Left renal pelvis (tissue), 4 donors: ENCODE measurements around the gene PAWR. TPM values are rescaled to one million over a fixed set of nuclear protein-coding genes. Genes with fewer than 3 reads are reported as not detected.
"Not testable (repeated sequence)": the region's sequence is repeated elsewhere in the genome, so short reads cannot be mapped to it uniquely, and the experiment has no call there.

ENCODE experiments used
- DNase-seq, 4 donors: peaks; one replicate each; pipeline ENCODE4 v3.0.0-alpha.2; 2013; ENCODE audit warnings: low read depth in 4 of 4, low spot score in 3 of 4
- polyA plus RNA-seq, 4 donors: library from polyadenylated mRNA; unstranded; fragments of 120-200 nt; gene quantifications; one replicate each; pipeline ENCODE4 v1.2.1, GENCODE V29; 2013; ENCODE audit not compliant: insufficient read length in 4 of 4

Gene PAWR
- polyA plus RNA-seq, 4 donors: 48.7 to 121 (median 77.3) TPM

- no peak for DNase-seq
These were observed 3.0 kb downstream of the PAWR start for GRCh38 chr12:79687711-79688260.

- no peak for DNase-seq
These were observed 4.6 kb downstream of the PAWR start for GRCh38 chr12:79686171-79686570.

GRCh38 chr12:79685068-79685467, 5.7 kb downstream of the PAWR start:
- DNase-seq: no peak

DNA sequence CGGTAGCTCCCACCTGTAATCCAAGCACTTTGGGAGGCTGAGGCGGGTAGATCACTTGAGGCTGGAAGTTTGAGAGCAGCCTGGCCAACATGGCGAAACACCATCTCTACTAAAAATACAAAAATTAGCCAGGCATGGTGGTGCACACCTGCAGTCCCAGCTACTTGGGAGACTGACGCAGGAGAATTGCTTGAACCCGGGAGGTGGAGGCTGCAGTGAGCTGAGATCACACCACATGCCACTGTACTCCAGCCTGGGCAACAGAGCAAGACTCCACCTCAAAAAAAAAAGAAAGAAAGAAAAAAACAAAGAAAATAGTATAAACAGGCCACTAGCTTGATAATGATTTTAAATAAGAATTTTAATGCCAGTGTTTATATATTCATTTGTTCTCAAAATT, 6.4 kb downstream of the PAWR start:
- not testable (repeated sequence) for DNase-seq

DNA sequence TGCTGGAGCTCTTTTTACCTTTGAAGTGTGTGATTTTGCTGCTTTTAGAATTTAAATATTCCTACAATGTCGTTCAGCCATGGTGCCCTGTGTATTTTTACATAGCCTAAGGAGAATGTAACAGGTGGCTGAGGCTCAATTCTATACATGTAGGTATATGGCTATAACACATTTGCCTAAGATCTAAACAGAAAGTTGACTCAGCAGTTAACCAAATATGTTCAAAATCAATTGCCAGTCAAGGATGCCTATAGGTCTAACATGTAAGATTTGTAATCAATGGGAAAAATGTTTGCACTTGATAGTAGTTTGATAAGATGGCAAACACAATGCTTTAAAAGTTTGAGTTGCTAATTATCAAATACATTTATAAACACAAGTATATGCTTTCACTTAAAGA, 8.2 kb downstream of the PAWR start:
- no peak for DNase-seq

- no peak for DNase-seq
These were observed 9.7 kb downstream of the PAWR start for GRCh38 chr12:79681008-79681590.

DNA sequence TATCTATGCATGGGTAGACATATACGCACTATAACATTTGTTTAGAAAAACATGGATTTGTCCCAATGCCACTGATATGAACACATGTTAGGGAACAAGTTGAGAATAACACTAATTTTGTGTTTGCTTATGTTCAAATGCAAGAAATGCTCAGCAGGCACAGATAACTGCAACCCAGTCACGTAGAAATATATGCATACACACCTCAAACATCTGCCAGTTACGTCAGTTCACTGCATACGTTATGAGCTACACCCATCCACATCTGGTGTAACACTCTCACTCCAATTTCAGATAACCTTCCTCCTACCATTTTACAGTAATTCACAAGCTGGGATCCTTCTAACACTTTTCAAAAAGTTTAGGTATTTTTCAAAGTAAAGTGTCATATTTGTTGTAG, 10.7 kb downstream of the PAWR start:
- DNase-seq: no peak

GRCh38 chr12:79678306-79678705, 12.5 kb downstream of the PAWR start:
- no peak for DNase-seq

- DNase-seq: no peak
These were observed 13.1 kb downstream of the PAWR start for GRCh38 chr12:79677672-79678071.

GRCh38 chr12:79676579-79676978, 14.2 kb downstream of the PAWR start:
- DNase-seq: no peak

DNA sequence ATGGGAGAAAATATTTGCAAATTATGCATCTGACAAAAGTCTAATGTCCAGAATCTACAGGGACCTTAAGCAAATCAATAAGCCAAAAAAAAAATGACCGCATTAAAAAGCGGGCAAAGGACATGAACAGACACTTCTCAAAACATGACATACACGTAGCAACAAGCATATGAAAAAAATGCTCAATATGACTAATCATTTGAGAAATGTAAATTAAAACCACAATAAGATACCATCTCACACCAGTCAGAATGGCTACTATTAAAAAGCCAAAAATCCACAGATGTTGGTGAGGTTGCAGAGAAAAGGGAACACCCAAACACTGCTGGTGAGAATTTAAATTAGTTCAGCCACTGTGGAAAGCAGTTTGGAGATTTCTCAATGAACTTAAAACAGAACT, 16.1 kb downstream of the PAWR start:
- DNase-seq: no peak

GRCh38 chr12:79673354-79673753, 17.4 kb downstream of the PAWR start:
- no peak for DNase-seq

DNA sequence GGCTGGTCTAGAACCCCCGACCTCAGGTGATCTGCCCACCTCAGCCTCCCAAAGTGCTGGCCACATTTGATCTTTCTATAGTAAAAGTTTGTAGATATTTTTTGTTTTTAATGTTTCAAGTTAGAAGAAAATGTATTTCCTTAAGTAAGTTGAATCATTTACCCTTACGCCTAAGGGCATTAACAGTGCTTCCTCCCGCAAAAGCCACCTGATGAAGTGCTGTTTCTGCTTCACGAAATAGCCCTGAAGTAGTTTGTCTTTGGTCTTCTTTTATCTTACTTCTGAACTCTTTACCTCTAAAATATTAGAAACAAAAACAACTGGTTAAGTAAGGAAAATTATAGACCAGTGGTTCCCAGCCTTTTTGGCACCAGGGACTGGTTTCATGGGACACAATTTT, 22.7 kb downstream of the PAWR start:
- no peak for DNase-seq

GRCh38 chr12:79665212-79665887, 25.4 kb downstream of the PAWR start:
- no peak for DNase-seq

DNA sequence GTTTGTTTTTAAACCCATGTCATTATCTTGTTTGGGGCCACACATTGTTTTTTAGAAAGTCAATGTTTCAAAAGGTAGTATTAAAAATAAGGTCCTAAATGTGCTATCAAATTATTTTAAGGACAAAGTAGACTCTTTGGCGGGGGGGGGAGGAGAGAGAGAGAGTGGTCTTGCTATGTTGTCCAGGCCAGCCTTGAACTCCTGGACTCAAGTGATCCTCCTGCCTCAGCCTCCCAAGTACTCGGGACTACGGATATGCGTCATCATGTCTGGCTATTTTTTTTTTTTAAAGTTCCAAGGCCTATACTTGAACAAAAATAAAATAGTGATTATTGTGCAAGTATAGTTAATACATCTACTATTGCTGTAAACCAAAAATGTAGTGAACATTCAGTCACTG, 26.2 kb downstream of the PAWR start:
- no peak for DNase-seq

DNA sequence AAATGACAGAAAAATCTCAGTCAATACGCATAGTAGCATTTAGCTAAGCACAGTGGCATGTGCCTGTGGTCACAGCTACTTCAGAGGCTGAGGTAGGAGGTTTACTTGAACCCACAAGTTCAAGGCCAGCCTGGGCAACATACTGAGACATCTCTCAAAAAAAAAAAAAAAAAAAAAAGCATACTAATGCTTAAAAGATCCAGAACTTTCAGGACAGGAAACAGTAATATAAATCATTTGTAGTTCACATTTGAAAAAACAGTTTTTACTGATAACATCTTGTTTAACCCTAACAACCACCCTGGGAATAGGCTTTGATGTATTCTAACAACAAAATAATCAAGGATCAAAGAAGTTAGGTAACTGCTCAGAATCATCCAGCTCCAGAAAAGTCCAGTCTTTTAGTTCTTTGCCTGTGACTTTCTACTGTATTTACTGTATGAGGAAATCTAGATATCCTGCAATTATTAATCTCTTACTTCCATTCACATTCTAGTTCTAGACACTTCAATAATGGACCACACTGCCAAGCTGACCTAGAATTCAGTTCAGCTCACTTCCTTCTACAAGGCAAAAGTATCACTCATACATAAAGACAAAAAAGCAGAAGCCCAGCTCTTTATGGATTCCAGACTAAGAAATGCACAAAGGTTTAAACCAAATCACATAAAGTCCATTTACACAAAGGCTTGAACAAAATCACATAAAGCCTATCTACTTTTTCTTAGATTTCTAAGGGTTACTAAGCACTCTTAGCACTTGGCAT, 28.5 kb downstream of the PAWR start:
- no peak for DNase-seq

DNA sequence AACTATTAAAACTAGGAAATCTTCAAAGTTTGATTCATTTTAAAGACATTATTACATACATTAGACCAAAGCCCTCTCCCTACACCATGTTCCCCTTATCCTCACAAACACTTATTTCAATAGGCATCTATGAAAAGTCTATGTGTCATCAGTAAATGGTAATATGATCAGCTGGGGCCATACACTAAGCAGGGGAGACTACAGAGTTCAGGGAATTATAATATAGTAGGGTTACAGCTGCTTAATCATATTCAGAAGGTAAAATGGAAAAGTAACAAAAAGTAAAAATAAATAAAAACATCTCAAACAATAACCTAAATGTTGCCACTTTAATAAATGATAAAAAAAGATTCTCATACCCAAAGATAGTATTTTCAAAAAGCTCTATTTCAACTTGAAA, 29.1 kb downstream of the PAWR start:
- DNase-seq: no peak

- no peak for DNase-seq
These were observed 30.8 kb downstream of the PAWR start for GRCh38 chr12:79659961-79660431.

DNA sequence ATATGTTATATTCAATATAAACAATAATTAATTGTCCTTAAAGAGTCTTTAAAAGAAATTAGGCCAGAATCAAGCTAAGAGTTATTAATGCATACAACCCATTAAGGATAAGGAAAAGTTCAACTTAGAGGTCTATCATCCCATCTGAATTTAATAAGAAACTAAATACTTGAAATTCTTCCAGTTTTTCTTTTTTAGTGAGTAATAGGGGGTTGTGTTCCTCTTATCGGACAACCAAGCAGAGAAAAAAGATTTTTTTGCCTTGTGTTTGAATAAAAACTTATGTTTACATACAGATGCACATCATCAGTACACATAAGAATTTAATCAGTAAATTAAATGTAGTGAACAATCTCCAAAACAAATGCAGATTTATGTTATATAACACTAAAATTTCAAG, 32.5 kb downstream of the PAWR start:
- no peak for DNase-seq

DNA sequence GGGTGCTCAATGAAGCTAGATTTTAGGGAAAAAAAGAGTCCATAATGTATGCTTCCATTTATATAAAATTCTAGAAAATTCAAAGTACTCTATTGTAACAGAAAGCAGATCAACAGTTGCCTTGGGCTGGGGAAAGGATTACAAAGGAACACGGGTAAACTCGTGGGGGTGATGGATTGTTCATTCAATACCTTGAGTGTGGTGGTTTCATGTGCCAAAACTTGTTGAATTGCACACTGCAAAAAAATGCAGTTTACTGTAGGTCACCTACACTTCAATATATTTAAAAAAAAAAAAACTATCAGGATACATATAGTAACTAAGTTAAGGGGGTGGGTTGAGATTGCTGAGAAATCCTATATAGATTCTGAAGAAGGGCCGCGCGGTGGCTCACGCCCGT, 33.6 kb downstream of the PAWR start:
- no peak for DNase-seq

DNA sequence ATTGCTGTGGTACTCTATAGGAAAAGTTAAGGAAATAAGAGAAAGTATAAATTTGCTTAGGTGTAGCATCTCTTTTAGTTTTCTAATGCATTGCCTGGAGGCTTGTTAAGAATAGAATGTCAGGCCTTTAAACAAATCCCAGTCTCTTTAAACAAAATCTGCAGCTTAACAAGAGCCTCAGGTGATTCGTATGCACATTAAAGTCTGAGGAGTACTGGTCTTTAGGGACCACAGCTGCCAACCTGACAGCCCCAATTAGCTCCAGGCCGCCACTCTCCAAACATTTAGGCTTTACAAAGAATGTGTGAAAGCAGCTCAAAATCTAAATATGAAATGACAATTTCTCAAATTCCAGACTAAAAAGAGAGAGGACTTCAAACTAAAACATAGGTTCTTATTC, 35.7 kb downstream of the PAWR start:
- DNase-seq: no peak

DNA sequence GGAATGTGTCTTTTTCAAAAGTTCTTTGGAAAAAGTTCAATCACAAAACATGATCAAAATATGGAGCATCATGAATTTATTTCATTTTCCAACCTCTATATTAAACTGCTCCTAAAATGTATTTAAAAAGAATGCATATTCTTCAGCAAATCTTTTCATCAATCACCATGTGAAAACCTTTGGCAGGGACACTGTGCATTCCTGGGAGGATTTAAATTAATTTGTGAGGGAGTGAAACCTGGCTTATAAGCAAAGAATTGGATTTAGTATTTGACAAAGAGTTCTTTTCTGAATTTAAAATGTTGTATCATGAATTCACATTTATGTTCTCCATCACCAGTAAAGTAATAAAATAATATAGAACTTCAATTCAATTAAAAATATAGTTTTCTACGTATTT, 38.2 kb downstream of the PAWR start:
- no peak for DNase-seq
